IMR-90 (cell line): ENCODE measurements around the gene TSPO. TPM values are rescaled to one million over a fixed set of nuclear protein-coding genes. Genes with fewer than 3 reads are reported as not detected.
A peak's percentile ranks its signal among the peaks of the same experiment; 100 is the strongest.

Source experiments
- ATAC-seq: fragments of 200-7000 bp; cut with Tn5 transposase; 2 replicates; pipeline ENCODE4 v1.9.1; 2020; ENCODE audit warnings: low read depth, mild to moderate bottlenecking, moderate library complexity
- BruUV-seq: library from RNA; stranded (reverse); fragments of 400-500 nt; replicated peaks from 2 replicates; lab custom pipeline; 2021; lab: Mats Ljungman, UMichigan
- CTCF ChIA-PET: fragments of 300-600 bp; formaldehyde crosslinking; extraction: SDS; loops from one replicate; lab custom pipeline; 2021; ENCODE audit warnings: antibody characterized with exemption; lab: Yijun Ruan, JAX
- POLR2A ChIA-PET: fragments of 300-600 bp; sonication (Branson Sonifier 250); formaldehyde crosslinking; loops from one replicate; lab custom pipeline; 2022; ENCODE audit warnings: antibody characterized with exemption; ENCODE audit not compliant: unreplicated experiment; lab: Charles Lee
- DNase-seq: peaks from one replicate; pipeline ENCODE4 v3.0.0; 2013
- H2AFZ ChIP-seq: replicated peaks from 2 replicates; pipeline ENCODE3; 2013; ENCODE audit warnings: low read length, mild to moderate bottlenecking; ENCODE audit not compliant: poor library complexity
- H2AK5ac ChIP-seq: 2 replicates; pipeline ENCODE4 v1.6.1; 2013; ENCODE audit warnings: low read depth, low read length, inconsistent platforms
- H2AK9ac ChIP-seq: replicated peaks from 2 replicates; pipeline ENCODE3; 2013; ENCODE audit warnings: mild to moderate bottlenecking, low read depth, low read length, moderate library complexity; ENCODE audit not compliant: poor library complexity
- H2BK120ac ChIP-seq: 2 replicates; pipeline ENCODE4 v1.6.1; 2013; ENCODE audit warnings: low read depth, low read length, inconsistent platforms
- H2BK15ac ChIP-seq: 3 replicates; pipeline ENCODE4 v1.6.1; 2013; ENCODE audit warnings: low read depth, low read length, inconsistent platforms
- H2BK20ac ChIP-seq: 2 replicates; pipeline ENCODE4 v1.6.1; 2013; ENCODE audit warnings: low read depth, mild to moderate bottlenecking, inconsistent platforms, low read length, moderate library complexity
- H2BK5ac ChIP-seq: 2 replicates; pipeline ENCODE4 v1.6.1; 2013; ENCODE audit warnings: mild to moderate bottlenecking, low read depth, low read length, inconsistent platforms; ENCODE audit not compliant: poor library complexity, severe bottlenecking
- H3K14ac ChIP-seq: replicated peaks from 2 replicates; pipeline ENCODE4 v1.6.1; 2013; ENCODE audit warnings: low read depth, low read length, inconsistent platforms
- H3K18ac ChIP-seq: 2 replicates; pipeline ENCODE4 v1.6.1; 2013; ENCODE audit warnings: low read depth, low read length, control low read depth
- H3K23ac ChIP-seq: 2 replicates; pipeline ENCODE4 v1.6.1; 2013; ENCODE audit warnings: low read depth, low read length, inconsistent platforms
- H3K27ac ChIP-seq: 2 replicates; pipeline ENCODE4 v1.5.1; 2013; ENCODE audit warnings: mild to moderate bottlenecking, control low read depth, low read length; ENCODE audit not compliant: insufficient read depth
- H3K27me3 ChIP-seq: 2 replicates; pipeline ENCODE4 v1.6.1; 2013; ENCODE audit warnings: low read length; ENCODE audit not compliant: control insufficient read depth, insufficient read depth
- H3K36me3 ChIP-seq: 2 replicates; pipeline ENCODE4 v1.6.1; 2013; ENCODE audit warnings: low read length, mixed read lengths; ENCODE audit not compliant: control insufficient read depth, insufficient read depth
- H3K4ac ChIP-seq: 2 replicates; pipeline ENCODE4 v1.6.1; 2013; ENCODE audit warnings: low read depth, low read length, inconsistent platforms
- H3K4me1 ChIP-seq: 2 replicates; pipeline ENCODE4 v1.6.1; 2013; ENCODE audit warnings: low read length, mixed read lengths; ENCODE audit not compliant: control insufficient read depth, insufficient read depth
- H3K4me2 ChIP-seq: 2 replicates; pipeline ENCODE4 v1.6.1; 2013; ENCODE audit warnings: low read depth, mild to moderate bottlenecking, control low read depth, low read length, moderate library complexity
- H3K4me3 ChIP-seq: 2 replicates; pipeline ENCODE4 v1.5.1; 2013; ENCODE audit warnings: low read depth, mild to moderate bottlenecking, control low read depth, low read length, moderate library complexity; ENCODE audit not compliant: insufficient read depth
- H3K56ac ChIP-seq: 2 replicates; pipeline ENCODE4 v1.6.1; 2013; ENCODE audit warnings: low read length, inconsistent platforms; ENCODE audit not compliant: insufficient read depth; ENCODE audit errors: extremely low read depth
- H3K79me1 ChIP-seq, 2 experiments: 2 replicates each; pipeline ENCODE4 v1.6.1; 2013; ENCODE audit warnings: low read length in 2 of 2, inconsistent platforms in 1 of 2, low read depth in 1 of 2
- H3K9ac ChIP-seq: 2 replicates; pipeline ENCODE4 v1.6.1; 2013; ENCODE audit warnings: low read depth, low read length, control low read depth
- H3K9me1 ChIP-seq: 2 replicates; pipeline ENCODE4 v1.6.1; 2013; ENCODE audit warnings: low read length, inconsistent platforms; ENCODE audit not compliant: insufficient read depth
- H3K9me3 ChIP-seq: 2 replicates; pipeline ENCODE4 v1.6.1; 2013; ENCODE audit warnings: low read length; ENCODE audit not compliant: control insufficient read depth, insufficient read depth
- H4K20me1 ChIP-seq: 2 replicates; pipeline ENCODE4 v1.6.1; 2013; ENCODE audit warnings: low read length, inconsistent platforms; ENCODE audit not compliant: insufficient read depth
- H4K5ac ChIP-seq: 2 replicates; pipeline ENCODE4 v1.6.1; 2013; ENCODE audit warnings: mild to moderate bottlenecking, low read depth, low read length, control low read depth
- H4K8ac ChIP-seq, 2 experiments: 2 replicates each; pipeline ENCODE4 v1.6.1; 2013; ENCODE audit warnings: low read depth in 2 of 2, low read length in 2 of 2, control low read depth in 1 of 2, inconsistent platforms in 1 of 2
- H4K91ac ChIP-seq: 2 replicates; pipeline ENCODE4 v1.6.1; 2013; ENCODE audit warnings: low read depth, low read length, inconsistent platforms; ENCODE audit not compliant: insufficient read depth
- BHLHE40 ChIP-seq: fragments of 150-350 bp; IDR thresholded peaks from 2 replicates; pipeline ENCODE4 v1.6.1; 2016; ENCODE audit warnings: mild to moderate bottlenecking, low read depth, low read length
- CEBPB ChIP-seq: IDR thresholded peaks from 2 replicates; pipeline ENCODE4 v1.6.1; 2012; ENCODE audit warnings: low read depth, low read length, improper control_type of control experiment
- CHD1 ChIP-seq: IDR thresholded peaks from 2 replicates; pipeline ENCODE4 v1.6.1; 2012; ENCODE audit warnings: low read depth, low read length, improper control_type of control experiment
- FOS ChIP-seq: fragments of 150-350 bp; IDR thresholded peaks from 2 replicates; pipeline ENCODE4 v1.6.1; 2016; ENCODE audit warnings: low read depth, low read length
- MAFK ChIP-seq: IDR thresholded peaks from 2 replicates; pipeline ENCODE4 v1.6.1; 2012; ENCODE audit warnings: low read depth, low read length, improper control_type of control experiment
- MAZ ChIP-seq: IDR thresholded peaks from 2 replicates; pipeline ENCODE4 v1.6.1; 2012; ENCODE audit warnings: low read depth, mild to moderate bottlenecking, low read length, improper control_type of control experiment, moderate library complexity, borderline replicate concordance
- MXI1 ChIP-seq: IDR thresholded peaks from 2 replicates; pipeline ENCODE4 v1.6.1; 2012; ENCODE audit warnings: low read depth, mild to moderate bottlenecking, low read length, moderate library complexity, borderline replicate concordance
- NFE2L2 ChIP-seq: fragments of 150-350 bp; IDR thresholded peaks from 2 replicates; pipeline ENCODE4 v1.6.1; 2016; ENCODE audit warnings: low read depth, mild to moderate bottlenecking, low read length
- POLR2A ChIP-seq: IDR thresholded peaks from 2 replicates; pipeline ENCODE4 v1.6.1; 2012; ENCODE audit warnings: mild to moderate bottlenecking, low read depth, low read length
- RAD21 ChIP-seq: IDR thresholded peaks from 2 replicates; pipeline ENCODE4 v1.6.1; 2012; ENCODE audit warnings: low read length, improper control_type of control experiment
- RCOR1 ChIP-seq: IDR thresholded peaks from 2 replicates; pipeline ENCODE4 v1.6.1; 2012; ENCODE audit warnings: mild to moderate bottlenecking, low read length, improper control_type of control experiment; ENCODE audit not compliant: insufficient replicate concordance
- RFX5 ChIP-seq: IDR thresholded peaks from 2 replicates; pipeline ENCODE4 v1.8.0; 2012; ENCODE audit warnings: low read depth, mild to moderate bottlenecking, low read length, moderate library complexity
- SMC3 ChIP-seq: fragments of 150-350 bp; IDR thresholded peaks from 2 replicates; pipeline ENCODE4 v1.6.1; 2016; ENCODE audit warnings: low read depth, mild to moderate bottlenecking, antibody characterized with exemption, low read length, moderate library complexity
- WGBS, 2 experiments: methylation state at CpG; one replicate each; pipeline versions ENCODE4 v1.1.5 to v1.1.7; 2013; ENCODE audit warnings: missing lambda C conversion rate in 2 of 2; ENCODE audit not compliant: insufficient read length in 1 of 2; ENCODE audit errors: extremely low coverage in 2 of 2; 5-methylcytosine and 5-hydroxymethylcytosine counted together
- dilution Hi-C: fragments of 300-500 bp; cut with HindIII; formaldehyde crosslinking; loops from one replicate; pipeline ENCODE4 v1.14.3; 2018; ENCODE audit warnings: low sequenced_read_pairs; ENCODE audit not compliant: unreplicated experiment
- in situ Hi-C: fragments of 300-500 bp; cut with MboI; formaldehyde crosslinking; loops from 3 replicates; pipeline ENCODE4 v1.14.3; 2019; ENCODE audit warnings: low sequenced_read_pairs, inconsistent platforms, mixed read lengths
- intact Hi-C: fragments of 100-400 bp; cut with micrococcal nuclease; formaldehyde crosslinking; loops from 2 replicates; pipeline ENCODE4 v1.10.0; 2022
- polyA plus RNA-seq, 3 experiments: library from polyadenylated mRNA; depleted of rRNA; stranded (reverse); fragments of >200 nt; gene quantifications; 2 replicates each; pipeline ENCODE4 v1.2.3, GENCODE V29; 2012; ENCODE audit warnings: low replicate concordance in 1 of 3
- total RNA-seq: library from RNA; depleted of rRNA; stranded (reverse); fragments of >200 nt; gene quantifications from 2 replicates; pipeline ENCODE4 v1.2.3, GENCODE V29; 2012
- TF ChIP-seq, protein P1 (sequence below): conservative IDR thresholded peaks from 2 replicates; pipeline ENCODE4 v1.5.1; 2012; ENCODE audit warnings: mild to moderate bottlenecking, low read depth, low read length, improper control_type of control experiment
- TF ChIP-seq, protein P2 (sequence below): fragments of 150-350 bp; IDR thresholded peaks from 2 replicates; pipeline ENCODE4 v1.6.1; 2016; ENCODE audit warnings: low read depth, mild to moderate bottlenecking, low read length, moderate library complexity, borderline replicate concordance
- TF ChIP-seq, protein P3 (sequence below): fragments of 150-350 bp; IDR thresholded peaks from 2 replicates; pipeline ENCODE4 v1.6.1; 2017; ENCODE audit warnings: mild to moderate bottlenecking, antibody characterized with exemption, low read length, low read depth

TSPO gene
- total and polyA plus RNA-seq, 2 of the 4 experiments (the other 2 are of a cell fraction) = 115 to 297 TPM

DNA sequence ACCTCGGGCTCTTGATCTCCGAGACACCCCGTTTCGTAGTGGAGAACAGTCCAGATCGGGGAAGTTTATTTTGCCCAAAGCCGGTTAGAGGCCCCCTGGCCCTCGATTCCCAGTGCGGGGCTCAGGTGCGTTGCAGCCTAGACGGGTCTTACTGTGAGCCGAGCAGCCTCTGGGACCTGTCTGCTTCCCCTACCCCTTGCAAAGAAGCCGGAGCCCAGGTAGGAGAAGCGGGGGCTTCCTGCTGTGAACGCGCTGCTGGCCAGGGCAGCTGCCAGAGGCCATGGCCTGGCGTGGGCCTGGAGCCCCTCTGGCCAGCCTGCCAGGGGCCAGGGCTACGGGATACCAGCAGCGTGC, 621 bp downstream of the TSPO start:
- BruUV-seq = no TSS peak
- peak; percentile 1; the same call in 1 of the 2 replicates for ATAC-seq
- TF ChIP-seq, protein P1, sequence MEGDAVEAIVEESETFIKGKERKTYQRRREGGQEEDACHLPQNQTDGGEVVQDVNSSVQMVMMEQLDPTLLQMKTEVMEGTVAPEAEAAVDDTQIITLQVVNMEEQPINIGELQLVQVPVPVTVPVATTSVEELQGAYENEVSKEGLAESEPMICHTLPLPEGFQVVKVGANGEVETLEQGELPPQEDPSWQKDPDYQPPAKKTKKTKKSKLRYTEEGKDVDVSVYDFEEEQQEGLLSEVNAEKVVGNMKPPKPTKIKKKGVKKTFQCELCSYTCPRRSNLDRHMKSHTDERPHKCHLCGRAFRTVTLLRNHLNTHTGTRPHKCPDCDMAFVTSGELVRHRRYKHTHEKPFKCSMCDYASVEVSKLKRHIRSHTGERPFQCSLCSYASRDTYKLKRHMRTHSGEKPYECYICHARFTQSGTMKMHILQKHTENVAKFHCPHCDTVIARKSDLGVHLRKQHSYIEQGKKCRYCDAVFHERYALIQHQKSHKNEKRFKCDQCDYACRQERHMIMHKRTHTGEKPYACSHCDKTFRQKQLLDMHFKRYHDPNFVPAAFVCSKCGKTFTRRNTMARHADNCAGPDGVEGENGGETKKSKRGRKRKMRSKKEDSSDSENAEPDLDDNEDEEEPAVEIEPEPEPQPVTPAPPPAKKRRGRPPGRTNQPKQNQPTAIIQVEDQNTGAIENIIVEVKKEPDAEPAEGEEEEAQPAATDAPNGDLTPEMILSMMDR = no peak
- no peak for TF ChIP-seq RCOR1
- no peak for TF ChIP-seq POLR2A
- no peak for TF ChIP-seq MAFK
- TF ChIP-seq, protein P2, sequence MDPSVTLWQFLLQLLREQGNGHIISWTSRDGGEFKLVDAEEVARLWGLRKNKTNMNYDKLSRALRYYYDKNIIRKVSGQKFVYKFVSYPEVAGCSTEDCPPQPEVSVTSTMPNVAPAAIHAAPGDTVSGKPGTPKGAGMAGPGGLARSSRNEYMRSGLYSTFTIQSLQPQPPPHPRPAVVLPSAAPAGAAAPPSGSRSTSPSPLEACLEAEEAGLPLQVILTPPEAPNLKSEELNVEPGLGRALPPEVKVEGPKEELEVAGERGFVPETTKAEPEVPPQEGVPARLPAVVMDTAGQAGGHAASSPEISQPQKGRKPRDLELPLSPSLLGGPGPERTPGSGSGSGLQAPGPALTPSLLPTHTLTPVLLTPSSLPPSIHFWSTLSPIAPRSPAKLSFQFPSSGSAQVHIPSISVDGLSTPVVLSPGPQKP = no peak
- TF ChIP-seq CEBPB = no peak
- no peak for TF ChIP-seq NFE2L2
- no peak for TF ChIP-seq MAZ
- TF ChIP-seq RAD21 = no peak
- TF ChIP-seq RFX5 = no peak
- no peak for TF ChIP-seq FOS
- TF ChIP-seq SMC3 = no peak
- no peak for TF ChIP-seq MXI1
- no peak for TF ChIP-seq BHLHE40
- TF ChIP-seq, protein P3, sequence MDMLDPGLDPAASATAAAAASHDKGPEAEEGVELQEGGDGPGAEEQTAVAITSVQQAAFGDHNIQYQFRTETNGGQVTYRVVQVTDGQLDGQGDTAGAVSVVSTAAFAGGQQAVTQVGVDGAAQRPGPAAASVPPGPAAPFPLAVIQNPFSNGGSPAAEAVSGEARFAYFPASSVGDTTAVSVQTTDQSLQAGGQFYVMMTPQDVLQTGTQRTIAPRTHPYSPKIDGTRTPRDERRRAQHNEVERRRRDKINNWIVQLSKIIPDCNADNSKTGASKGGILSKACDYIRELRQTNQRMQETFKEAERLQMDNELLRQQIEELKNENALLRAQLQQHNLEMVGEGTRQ = no peak
- no peak for TF ChIP-seq CHD1

More for the DNA sequence above, 621 bp downstream of the TSPO start:
- Histone ChIP-seq H3K9ac (peak overlapping the region; percentile 71), H3K27ac (peak overlapping the region; percentile 82), H3K27me3 (no peaks in the 10 kb centered on the region), H2BK120ac (peak overlapping the region; percentile 44; the same call in 1 of the 2 replicates), H3K56ac (no peak overlapping the region), H3K4me3 (peak overlapping the region; percentile 76), H2BK15ac (no peak overlapping the region), H2AK9ac (peak overlapping the region; percentile 91), H2BK5ac (peak overlapping the region; percentile 61), H3K9me3 (no peaks in the 10 kb centered on the region), H2AK5ac (peak overlapping the region; percentile 71), H3K14ac (peak overlapping the region; percentile 89), H3K18ac (no peak overlapping the region), H2BK20ac (no peak overlapping the region; the same call in 1 of the 2 replicates), H4K8ac (peak overlapping the region; percentile 32 to 72), H3K79me1 (peaks cover 7 to 55% of the 10 kb centered on the region in 2 experiments), H3K4ac (peak overlapping the region; percentile 84), H2AFZ (peak overlapping the region; percentile 96), H4K5ac (peak overlapping the region; percentile 59; the same call in 1 of the 2 replicates), H3K4me1 (peaks cover 11% of the 10 kb centered on the region), H3K4me2 (peak overlapping the region; percentile 98), H3K36me3 (peaks cover 2% of the 10 kb centered on the region; the same call in 1 of the 2 replicates), H3K23ac (peak overlapping the region; percentile 58; the same call in 1 of the 2 replicates), H4K20me1 (peaks cover 27% of the 10 kb centered on the region), H3K9me1 (peaks cover 13% of the 10 kb centered on the region; the same call in 1 of the 2 replicates), H4K91ac (peak overlapping the region; percentile 76)
- dilution Hi-C loops (no loop called here), in situ Hi-C loops (no loop called here), intact Hi-C loops (no loop called here)
- CTCF ChIA-PET = interaction anchor here (0.7 kb wide), 1 partner anchor 36 kb away, joined by 3 read pairs; no protein-coding TSS in a partner anchor
- POLR2A ChIA-PET = no interaction called here
- no peak for DNase-seq
- WGBS, 2 experiments = 24% methylated on average over 10 of the region's 18 CpGs; no CpG with 5 or more reads in 1 of the 2 experiments
